ENCODE data around the gene SPAG8. TPM values are rescaled to one million over a fixed set of nuclear protein-coding genes. Genes with fewer than 3 reads are reported as not detected.

The SPAG8 gene
- total RNA-seq, 1 donor from 2014 or later: 1.4 TPM

- peaks cover 2% of the 10 kb centered on the region for H3K27me3 Mint-ChIP-seq (ENCODE audit: low read depth)
- H3K36me3 Mint-ChIP-seq (ENCODE audit: low read depth): peaks cover 5% of the 10 kb centered on the region
- H3K27ac Mint-ChIP-seq (ENCODE audit: unreplicated experiment): no peak overlapping the region
- H3K9me3 Mint-ChIP-seq: no peaks in the 10 kb centered on the region
- H3K4me1 Mint-ChIP-seq: peaks cover 8% of the 10 kb centered on the region
- no peak for TF ChIP-seq CTCF (conservative IDR thresholded peaks at IDR 0.05)
- no peak for DNase-seq (ENCODE audit: low read depth, low spot score)
- H3K4me3 Mint-ChIP-seq: no peak overlapping the region
These were observed 35.9 kb upstream of the SPAG8 start for GRCh38 chr9:35847792-35848572.

GRCh38 chr9:35845824-35846771 lies 34.0 kb upstream of the SPAG8 start:
- Mint-ChIP-seq H3K27ac (ENCODE audit: unreplicated experiment) (no peak overlapping the region), H3K36me3 (ENCODE audit: low read depth) (peaks cover 5% of the 10 kb centered on the region), H3K4me1 (peaks cover 8% of the 10 kb centered on the region), H3K27me3 (ENCODE audit: low read depth) (peaks cover 2% of the 10 kb centered on the region), H3K9me3 (no peaks in the 10 kb centered on the region), H3K4me3 (no peak overlapping the region)
- no peak for TF ChIP-seq CTCF (conservative IDR thresholded peaks at IDR 0.05)
- DNase-seq (ENCODE audit: low read depth, low spot score): no peak

- H3K36me3 Mint-ChIP-seq (ENCODE audit: low read depth): peaks cover 5% of the 10 kb centered on the region
- no peak for DNase-seq (ENCODE audit: low read depth, low spot score)
- H3K4me3 Mint-ChIP-seq: no peak overlapping the region
- TF ChIP-seq CTCF (conservative IDR thresholded peaks at IDR 0.05): no peak
- H3K9me3 Mint-ChIP-seq: no peaks in the 10 kb centered on the region
- peaks cover 2% of the 10 kb centered on the region for H3K27me3 Mint-ChIP-seq (ENCODE audit: low read depth)
- no peak overlapping the region for H3K27ac Mint-ChIP-seq (ENCODE audit: unreplicated experiment)
- H3K4me1 Mint-ChIP-seq: peaks cover 8% of the 10 kb centered on the region
These were observed 32.7 kb upstream of the SPAG8 start for GRCh38 chr9:35844628-35845270.

GRCh38 chr9:35842795-35843194 lies 30.7 kb upstream of the SPAG8 start:
- peaks cover 2% of the 10 kb centered on the region for H3K27me3 Mint-ChIP-seq (ENCODE audit: low read depth)
- TF ChIP-seq CTCF (conservative IDR thresholded peaks at IDR 0.05): no peak
- H3K36me3 Mint-ChIP-seq (ENCODE audit: low read depth): peaks cover 3% of the 10 kb centered on the region
- H3K4me3 Mint-ChIP-seq: no peak overlapping the region
- no peak overlapping the region for H3K27ac Mint-ChIP-seq (ENCODE audit: unreplicated experiment)
- H3K4me1 Mint-ChIP-seq: peaks cover 8% of the 10 kb centered on the region
- DNase-seq (ENCODE audit: low read depth, low spot score): no peak
- no peaks in the 10 kb centered on the region for H3K9me3 Mint-ChIP-seq

GRCh38 chr9:35842020-35842745 lies 30.1 kb upstream of the SPAG8 start:
- TF ChIP-seq CTCF (conservative IDR thresholded peaks at IDR 0.05): no peak
- Mint-ChIP-seq H3K9me3 (no peaks in the 10 kb centered on the region), H3K36me3 (ENCODE audit: low read depth) (peaks cover 3% of the 10 kb centered on the region), H3K4me3 (no peak overlapping the region), H3K27ac (ENCODE audit: unreplicated experiment) (no peak overlapping the region), H3K27me3 (ENCODE audit: low read depth) (peaks cover 2% of the 10 kb centered on the region), H3K4me1 (peaks cover 8% of the 10 kb centered on the region)
- DNase-seq (ENCODE audit: low read depth, low spot score): no peak
